DMS114 treated with DMSO at 0.1 percent for 48 hours (cell line): ENCODE results near the gene TRIAP1.
A peak's percentile ranks its signal among the peaks of the same experiment; 100 is the strongest.

Experiments used
- DNase-seq: peaks from one replicate; lab custom pipeline; 2025; ENCODE audit not compliant: unreplicated experiment; lab: John Stamatoyannopoulos, UW

Gene TRIAP1

DNA sequence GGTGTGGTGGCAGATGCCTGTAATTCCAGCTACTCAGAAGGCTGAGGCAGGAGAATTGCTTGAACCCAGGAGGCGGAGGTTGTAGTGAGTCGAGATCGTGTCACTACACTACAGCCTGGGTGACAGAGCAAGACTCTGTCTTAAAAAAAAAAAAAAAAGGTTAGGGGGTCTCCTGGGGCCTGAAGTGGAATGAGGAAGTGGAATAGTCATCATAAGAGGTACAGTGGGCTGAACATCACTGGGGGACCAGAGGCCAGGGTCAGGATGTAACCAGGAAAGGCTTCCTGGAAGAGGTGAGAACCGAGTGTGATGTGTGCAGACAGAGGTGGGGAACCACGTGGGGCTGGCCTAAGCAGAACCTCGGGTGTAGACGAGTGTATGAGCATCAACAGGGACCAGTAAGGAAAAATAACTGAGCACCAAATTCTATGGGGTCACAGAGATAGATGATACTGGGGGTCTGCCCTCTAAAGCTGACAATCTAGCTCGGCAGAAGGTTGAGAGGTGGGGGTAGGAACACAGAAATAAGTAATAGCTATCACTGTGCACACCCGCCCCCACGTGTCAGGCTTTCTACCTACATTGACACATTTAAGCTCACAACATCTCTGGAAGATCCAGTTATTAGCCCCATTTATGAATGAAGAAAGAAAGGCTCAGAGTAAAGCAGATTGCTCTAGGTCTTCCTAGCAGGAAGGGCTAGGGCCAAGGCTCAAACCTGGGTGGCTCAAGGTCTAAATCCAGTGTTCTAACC lies 13.2 kb downstream of the TRIAP1 start:
- no peak for DNase-seq

DNA sequence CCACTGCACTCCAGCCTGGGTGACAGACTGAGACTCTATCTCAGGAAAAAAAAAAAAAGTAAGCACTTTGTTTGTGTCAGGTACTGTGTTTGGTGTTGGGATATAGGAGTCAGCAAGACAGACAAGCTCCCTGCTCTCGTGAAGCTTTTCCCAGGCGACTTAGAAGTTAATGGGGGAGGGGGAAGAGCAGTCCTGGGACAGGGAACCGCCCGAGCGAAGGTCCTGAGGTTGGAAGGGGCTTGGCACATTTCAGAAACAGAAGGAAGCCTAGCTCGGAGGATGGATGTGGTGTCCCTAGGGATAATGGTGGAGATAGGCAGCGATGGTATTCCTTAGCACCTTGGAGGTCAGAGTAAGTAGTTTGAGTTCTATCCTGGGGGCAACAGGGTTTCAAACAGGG lies 16.8 kb downstream of the TRIAP1 start:
- no peak for DNase-seq

DNA sequence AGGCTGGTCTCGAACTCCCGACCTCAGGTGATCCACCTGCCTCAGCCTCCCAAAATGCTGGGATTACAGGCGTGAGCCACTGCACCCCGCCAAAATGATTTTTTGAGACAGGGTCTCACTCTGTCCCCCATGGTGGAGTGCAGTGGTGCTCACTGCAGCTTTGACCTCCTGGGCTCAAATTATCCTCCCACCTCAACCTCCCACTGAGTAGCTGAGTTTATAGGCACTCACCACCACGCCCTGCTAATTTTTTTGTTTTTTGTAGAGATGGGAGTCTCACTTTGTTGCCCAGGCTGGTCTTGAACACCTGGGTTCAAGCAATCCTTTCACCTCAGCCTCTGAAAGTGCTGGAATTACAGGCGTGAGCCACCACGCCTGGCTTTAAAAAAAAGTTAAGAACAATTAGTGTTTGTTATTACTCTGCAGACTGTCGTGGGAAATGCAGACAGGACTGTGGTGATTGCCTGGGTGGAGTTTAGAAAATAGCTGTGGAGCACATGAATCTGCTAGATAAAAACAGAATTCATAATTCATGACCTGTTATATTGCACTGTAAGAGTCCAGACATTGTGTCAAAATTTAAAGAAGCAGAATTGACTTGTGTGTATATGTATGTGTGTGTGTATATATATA lies 17.5 kb downstream of the TRIAP1 start:
- no peak for DNase-seq

DNA sequence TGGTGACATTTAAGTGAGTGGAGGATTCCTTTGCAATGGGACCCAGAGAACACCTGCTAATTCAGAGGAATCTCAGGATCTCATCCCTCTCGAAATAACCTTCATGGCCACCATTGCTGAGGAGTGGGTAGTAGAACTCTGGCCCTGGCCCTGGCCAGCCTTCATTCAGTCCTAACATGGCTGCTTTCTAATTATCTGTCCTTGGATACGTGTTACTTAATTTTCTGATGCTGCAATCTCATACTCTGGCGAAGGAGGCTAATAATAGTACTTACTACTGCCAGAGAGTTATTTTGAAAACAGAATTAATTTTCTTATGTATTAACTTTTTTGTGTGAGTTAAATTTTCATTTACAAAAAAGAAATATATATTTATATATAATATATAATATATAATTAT lies 20.4 kb downstream of the TRIAP1 start:
- no peak for DNase-seq

DNA sequence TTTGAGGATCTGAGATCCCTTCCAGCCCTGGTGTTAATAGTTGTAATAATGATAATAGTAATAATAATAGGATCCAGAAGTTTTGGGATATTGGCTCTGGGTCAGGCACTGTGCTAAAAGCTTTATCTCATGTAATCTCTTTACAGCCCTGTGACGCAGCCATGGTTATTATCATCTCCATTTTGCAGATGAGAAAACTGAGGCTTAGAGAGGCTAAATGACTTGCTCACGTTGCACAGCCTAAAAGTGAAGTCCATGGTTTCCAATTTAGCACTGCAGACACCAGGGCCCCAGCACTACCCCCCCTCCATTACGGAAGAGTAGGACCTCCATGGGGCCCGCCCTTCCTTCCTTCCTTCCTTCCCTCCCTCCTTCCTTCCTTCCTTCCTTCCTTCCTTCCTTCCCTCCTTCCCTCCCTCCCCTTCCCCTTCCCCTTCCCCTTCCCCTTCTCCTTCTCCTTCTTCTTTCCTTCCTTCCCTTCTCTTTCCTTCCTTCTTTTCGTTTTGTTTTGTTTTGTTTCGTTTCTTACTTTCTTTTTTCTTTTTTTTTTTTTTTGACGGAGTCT lies 23.2 kb downstream of the TRIAP1 start:
- DNase-seq, result no peak

DNA sequence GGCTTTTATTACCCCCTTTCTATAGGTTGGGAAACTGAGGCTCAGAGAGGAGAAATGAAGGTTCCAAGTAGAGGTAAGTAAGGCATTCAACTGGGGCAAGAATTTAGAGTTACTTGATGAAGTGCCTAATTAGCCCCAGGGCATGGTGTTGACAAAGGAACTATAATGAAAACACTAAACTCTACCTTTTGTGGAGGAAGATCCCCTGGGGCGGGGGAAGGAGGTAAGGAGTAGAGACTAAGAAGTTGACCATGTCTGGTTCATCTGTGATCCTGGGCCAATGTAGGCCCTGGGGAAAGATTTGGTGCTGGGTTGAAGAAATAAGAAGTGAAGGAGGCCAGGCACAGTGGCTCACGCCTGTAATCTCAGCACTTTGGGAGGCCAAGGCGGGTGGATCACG lies 24.5 kb downstream of the TRIAP1 start:
- no peak for DNase-seq

GRCh38 chr12:120417917-120418580 lies 28.1 kb downstream of the TRIAP1 start:
- no peak for DNase-seq

GRCh38 chr12:120416490-120417216 lies 29.5 kb downstream of the TRIAP1 start:
- DNase-seq, result no peak

- no peak for DNase-seq
These were observed 32.1 kb downstream of the TRIAP1 start for GRCh38 chr12:120413901-120414695.

GRCh38 chr12:120412421-120412820 lies 33.8 kb downstream of the TRIAP1 start:
- no peak for DNase-seq

DNA sequence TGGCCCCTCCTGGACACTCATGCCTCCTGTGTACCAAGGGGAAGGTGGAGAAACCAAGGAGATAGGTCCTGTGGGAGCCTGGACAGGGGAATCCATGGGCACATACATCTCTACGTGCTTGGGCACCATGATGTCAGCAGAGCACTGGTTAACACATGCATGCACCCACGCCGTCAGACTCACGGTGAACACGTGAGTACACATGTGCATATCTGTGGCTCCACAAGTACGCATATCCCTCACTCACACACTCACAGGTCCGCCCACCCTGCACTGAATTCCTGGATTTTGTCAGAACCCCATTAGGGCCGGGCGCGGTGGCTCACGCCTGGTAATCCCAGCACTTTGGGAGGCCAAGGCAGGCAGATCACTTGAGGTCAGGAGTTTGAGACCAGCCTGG lies 37.4 kb downstream of the TRIAP1 start:
- no peak for DNase-seq

DNA sequence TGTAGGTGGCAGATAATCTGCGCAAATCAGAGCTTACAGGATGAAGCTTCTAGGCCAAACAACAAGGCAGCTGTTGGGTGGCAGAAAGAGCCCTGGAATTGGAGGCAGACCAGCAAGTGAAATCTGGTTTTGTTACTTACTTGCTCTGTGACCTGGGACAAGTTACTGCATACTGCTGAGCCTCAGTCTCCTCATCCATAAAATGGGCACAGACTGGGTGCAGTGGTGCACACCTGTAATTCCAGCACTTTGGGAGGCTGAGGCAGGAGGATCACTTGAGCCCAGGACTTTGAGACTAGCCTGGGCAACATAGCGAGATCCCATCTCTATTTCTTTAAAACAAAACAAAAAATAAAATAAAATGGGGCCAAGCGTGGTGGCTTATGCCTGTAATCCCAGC lies 39.6 kb downstream of the TRIAP1 start:
- no peak for DNase-seq

GRCh38 chr12:120406069-120406468 lies 40.1 kb downstream of the TRIAP1 start:
- DNase-seq, result no peak

GRCh38 chr12:120404271-120404670 lies 41.9 kb downstream of the TRIAP1 start:
- no peak for DNase-seq

- no peak for DNase-seq
These were observed 42.3 kb downstream of the TRIAP1 start for GRCh38 chr12:120403869-120404268.

DNA sequence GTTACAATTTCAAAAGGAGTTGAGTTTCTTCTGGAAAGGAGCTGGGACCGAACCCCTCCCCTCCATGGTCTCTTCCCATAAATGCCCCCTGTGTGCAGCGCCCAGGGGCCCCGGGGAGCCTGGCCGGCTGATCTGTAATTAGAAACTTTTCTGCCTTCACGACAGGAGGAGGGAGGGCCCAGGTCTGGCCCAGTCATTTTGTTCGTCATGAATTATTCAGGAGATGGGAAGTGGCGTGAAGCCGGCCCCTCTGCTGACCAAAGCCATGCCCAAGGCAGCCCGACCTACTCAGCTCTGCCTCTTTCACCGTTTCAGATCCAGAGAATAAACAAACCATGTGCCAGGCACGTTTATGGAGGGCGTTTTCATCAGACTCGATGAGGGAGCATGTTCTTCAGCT lies 44.0 kb downstream of the TRIAP1 start:
- no peak for DNase-seq

DNA sequence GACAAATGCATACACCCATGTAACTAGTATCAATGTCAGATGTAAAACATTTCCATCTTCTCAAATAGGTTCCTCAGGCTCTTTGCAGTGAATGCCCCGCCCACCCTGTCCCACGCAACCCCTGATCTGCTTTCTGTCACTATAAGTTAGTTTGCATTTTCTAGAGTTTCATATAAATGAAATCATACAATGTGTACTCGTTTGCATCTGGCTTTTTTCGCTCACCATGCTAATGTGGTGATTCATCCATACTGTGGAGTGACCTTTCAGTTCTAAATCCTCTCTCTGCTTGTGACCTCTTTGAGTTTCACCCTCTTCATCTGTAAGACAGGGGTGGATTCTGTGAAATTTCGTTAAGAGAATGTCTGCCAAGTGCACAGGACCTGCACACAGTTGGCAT lies 46.7 kb downstream of the TRIAP1 start:
- DNase-seq, result no peak

GRCh38 chr12:120397824-120398540 lies 48.2 kb downstream of the TRIAP1 start:
- peak; percentile 13 for DNase-seq

DNA sequence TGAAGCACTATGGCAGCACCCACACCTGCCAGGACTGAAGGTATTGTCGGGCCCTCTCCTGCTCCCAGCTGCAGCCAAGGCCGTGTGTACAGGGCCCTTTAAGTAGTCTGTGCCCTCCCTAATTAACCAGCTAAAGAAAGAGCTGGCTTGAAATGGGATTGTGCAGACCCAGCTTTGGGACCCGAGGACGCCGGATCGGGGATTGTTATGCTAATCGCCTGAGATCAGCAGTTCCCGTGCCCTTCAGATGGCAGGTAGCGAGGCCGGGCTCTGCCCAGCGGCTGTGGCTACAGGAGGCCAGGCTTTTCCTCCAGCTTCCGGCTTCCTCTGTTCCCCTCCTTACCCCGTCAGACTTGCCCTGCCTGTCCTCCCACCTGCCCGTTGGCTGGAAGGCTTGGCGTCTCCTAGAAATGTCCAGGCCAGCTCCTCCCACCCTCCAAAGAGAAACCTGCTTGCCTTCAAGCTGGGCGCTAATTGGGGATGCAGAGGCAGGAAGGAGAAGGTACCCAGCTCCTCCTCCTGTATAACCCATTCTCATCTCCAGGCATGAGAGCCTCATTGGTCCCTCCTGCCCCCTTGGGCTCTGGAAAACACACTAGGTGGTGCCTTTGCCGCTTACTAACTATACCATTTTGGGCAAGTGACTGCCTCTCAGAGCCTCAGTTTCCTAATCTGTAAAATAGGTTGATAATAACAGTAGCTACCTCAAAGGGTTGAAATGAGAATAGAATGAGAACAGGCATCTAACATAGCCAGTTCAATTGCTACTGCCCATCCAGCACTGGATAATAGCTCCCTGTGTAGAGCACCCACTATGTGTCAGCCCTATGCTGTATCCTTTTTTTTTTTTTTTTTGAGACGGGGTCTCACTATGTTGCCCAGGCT lies 51.5 kb downstream of the TRIAP1 start:
- no peak for DNase-seq
